HepG2 (cell line): ENCODE measurements around the gene VCAN. TPM values are rescaled to one million over a fixed set of nuclear protein-coding genes. Genes with fewer than 3 reads are reported as not detected.
A peak's percentile ranks its signal among the peaks of the same experiment; 100 is the strongest.

ENCODE experiments used
- ATF1 ChIP-seq: IDR thresholded peaks from 2 replicates; pipeline ENCODE4 v1.6.1; 2016; ENCODE audit warnings: mild to moderate bottlenecking, control low read depth
- CEBPG ChIP-seq: IDR thresholded peaks from 2 replicates; pipeline ENCODE4 v1.6.1; 2016
- KDM1A ChIP-seq: IDR thresholded peaks from 2 replicates; pipeline ENCODE4 v1.6.1; 2016; ENCODE audit warnings: missing compliant biosample characterization
- NFE2 ChIP-seq: sonication (generic); formaldehyde crosslinking; IDR thresholded peaks from 2 replicates; pipeline ENCODE4 v1.4.0; 2020; ENCODE audit warnings: missing genetic modification reagents
- PCBP1 ChIP-seq: fragments of 200-400 bp; formaldehyde crosslinking; IDR thresholded peaks from 2 replicates; pipeline ENCODE4 v1.6.1; 2017; ENCODE audit warnings: mild to moderate bottlenecking, low read depth, low read length, borderline replicate concordance
- PITX1 ChIP-seq: sonication (generic); formaldehyde crosslinking; IDR thresholded peaks from 2 replicates; pipeline ENCODE4 v1.5.1; 2020; ENCODE audit warnings: mild to moderate bottlenecking, missing genetic modification reagents
- SOX5 ChIP-seq: IDR thresholded peaks from 2 replicates; pipeline ENCODE4 v1.6.1; 2016; ENCODE audit warnings: borderline replicate concordance
- ZFX ChIP-seq: sonication (generic); formaldehyde crosslinking; IDR thresholded peaks from 2 replicates; pipeline ENCODE4 v1.4.0; 2020; ENCODE audit warnings: mild to moderate bottlenecking, low read depth, missing genetic modification reagents, moderate library complexity
- ZKSCAN1 ChIP-seq: fragments of 150-350 bp; IDR thresholded peaks from 2 replicates; pipeline ENCODE4 v1.6.1; 2014; ENCODE audit warnings: low read length
- ZNF224 ChIP-seq: sonication (generic); formaldehyde crosslinking; IDR thresholded peaks from 2 replicates; pipeline ENCODE4 v1.5.0; 2020; ENCODE audit warnings: mild to moderate bottlenecking, missing genetic modification reagents
- ZNF263 ChIP-seq: sonication (generic); formaldehyde crosslinking; IDR thresholded peaks from 2 replicates; pipeline ENCODE4 v1.4.0; 2020; ENCODE audit warnings: missing genetic modification reagents
- ZNF367 ChIP-seq: sonication (generic); formaldehyde crosslinking; IDR thresholded peaks from 2 replicates; pipeline ENCODE4 v1.4.0; 2020; ENCODE audit warnings: missing genetic modification reagents, borderline replicate concordance
- ZNF496 ChIP-seq: sonication (generic); formaldehyde crosslinking; IDR thresholded peaks from 2 replicates; pipeline ENCODE4 v1.8.1; 2023; ENCODE audit warnings: mild to moderate bottlenecking, moderate library complexity, missing genetic modification reagents; ENCODE audit not compliant: insufficient replicate concordance
- ZNF660 ChIP-seq: sonication (generic); formaldehyde crosslinking; IDR thresholded peaks from 2 replicates; pipeline ENCODE4 v1.5.1; 2020; ENCODE audit warnings: mild to moderate bottlenecking, low read depth, missing genetic modification reagents, borderline replicate concordance
- ZZZ3 ChIP-seq: sonication (generic); formaldehyde crosslinking; IDR thresholded peaks from 2 replicates; pipeline ENCODE4 v1.4.0; 2020; ENCODE audit warnings: missing genetic modification reagents, mild to moderate bottlenecking, borderline replicate concordance
- polyA plus RNA-seq, 8 experiments: library from polyadenylated mRNA; depleted of rRNA in 3 of 8; stranded (reverse) in 7 of 8; unstranded in 1 of 8; fragments of >200 nt; fragmentation: Illumina TruSeq in 4 of 8; extraction: Trizol in 4 of 8; gene quantifications; 2 replicates each; pipeline versions ENCODE4 v1.2.1 to v1.2.3, GENCODE V29; 2011 to 2016; ENCODE audit warnings: low read depth in 4 of 8, missing spikeins in 1 of 8, mixed read lengths in 1 of 8; ENCODE audit not compliant: insufficient read depth in 1 of 8
- total RNA-seq, 5 experiments: library from RNA; depleted of rRNA; stranded (reverse); fragments of >200 nt; fragmentation: Illumina TruSeq; extraction: Trizol; gene quantifications; 2 replicates each; pipeline ENCODE4 v1.2.3, GENCODE V29; 2016; ENCODE audit warnings: low read depth in 1 of 5
- TF ChIP-seq, protein P1 (sequence below): sonication (generic); formaldehyde crosslinking; IDR thresholded peaks from 2 replicates; pipeline ENCODE4 v1.5.1; 2020; ENCODE audit warnings: mild to moderate bottlenecking, missing genetic modification reagents, borderline replicate concordance
- TF ChIP-seq, protein P2 (sequence below), 2 experiments: sonication (generic) in 1 of 2; formaldehyde crosslinking in 1 of 2; IDR thresholded peaks; 2 replicates each; pipeline versions ENCODE4 v1.4.0 to v1.6.1; 2018 to 2020; ENCODE audit warnings: missing genetic modification reagents in 2 of 2, borderline replicate concordance in 1 of 2, low read depth in 1 of 2, mild to moderate bottlenecking in 1 of 2, missing biosample characterization in 1 of 2
- TF ChIP-seq, protein P3 (sequence below): sonication (generic); formaldehyde crosslinking; IDR thresholded peaks from 2 replicates; pipeline ENCODE4 v1.4.0; 2020; ENCODE audit warnings: missing genetic modification reagents, borderline replicate concordance

Gene VCAN
- total and polyA plus RNA-seq, 2 of the 13 experiments (the other 11 are each of a cell fraction or from before 2014, with no cell fraction given): 1.2 to 3.5 TPM

DNA sequence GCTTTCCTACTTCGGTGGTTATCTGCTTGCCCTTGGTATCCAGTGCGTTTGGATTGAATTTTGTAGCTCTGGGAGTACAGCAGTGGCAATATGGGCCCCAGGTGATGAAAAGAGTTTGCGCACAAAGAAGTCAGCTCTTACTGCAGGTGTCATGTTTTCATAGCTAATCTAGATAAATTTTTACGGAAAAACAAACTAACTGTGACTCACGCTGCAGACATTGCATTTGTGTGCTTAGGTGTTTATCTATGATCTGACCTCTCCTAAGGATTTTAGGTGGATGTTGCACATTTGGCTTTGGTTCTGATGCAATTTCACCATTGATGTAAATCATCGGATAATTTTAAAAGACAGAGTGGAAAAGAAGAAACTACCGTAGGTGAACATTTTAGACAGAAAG, 92.1 kb downstream of the VCAN start (continued):
- TF ChIP-seq, protein P1, sequence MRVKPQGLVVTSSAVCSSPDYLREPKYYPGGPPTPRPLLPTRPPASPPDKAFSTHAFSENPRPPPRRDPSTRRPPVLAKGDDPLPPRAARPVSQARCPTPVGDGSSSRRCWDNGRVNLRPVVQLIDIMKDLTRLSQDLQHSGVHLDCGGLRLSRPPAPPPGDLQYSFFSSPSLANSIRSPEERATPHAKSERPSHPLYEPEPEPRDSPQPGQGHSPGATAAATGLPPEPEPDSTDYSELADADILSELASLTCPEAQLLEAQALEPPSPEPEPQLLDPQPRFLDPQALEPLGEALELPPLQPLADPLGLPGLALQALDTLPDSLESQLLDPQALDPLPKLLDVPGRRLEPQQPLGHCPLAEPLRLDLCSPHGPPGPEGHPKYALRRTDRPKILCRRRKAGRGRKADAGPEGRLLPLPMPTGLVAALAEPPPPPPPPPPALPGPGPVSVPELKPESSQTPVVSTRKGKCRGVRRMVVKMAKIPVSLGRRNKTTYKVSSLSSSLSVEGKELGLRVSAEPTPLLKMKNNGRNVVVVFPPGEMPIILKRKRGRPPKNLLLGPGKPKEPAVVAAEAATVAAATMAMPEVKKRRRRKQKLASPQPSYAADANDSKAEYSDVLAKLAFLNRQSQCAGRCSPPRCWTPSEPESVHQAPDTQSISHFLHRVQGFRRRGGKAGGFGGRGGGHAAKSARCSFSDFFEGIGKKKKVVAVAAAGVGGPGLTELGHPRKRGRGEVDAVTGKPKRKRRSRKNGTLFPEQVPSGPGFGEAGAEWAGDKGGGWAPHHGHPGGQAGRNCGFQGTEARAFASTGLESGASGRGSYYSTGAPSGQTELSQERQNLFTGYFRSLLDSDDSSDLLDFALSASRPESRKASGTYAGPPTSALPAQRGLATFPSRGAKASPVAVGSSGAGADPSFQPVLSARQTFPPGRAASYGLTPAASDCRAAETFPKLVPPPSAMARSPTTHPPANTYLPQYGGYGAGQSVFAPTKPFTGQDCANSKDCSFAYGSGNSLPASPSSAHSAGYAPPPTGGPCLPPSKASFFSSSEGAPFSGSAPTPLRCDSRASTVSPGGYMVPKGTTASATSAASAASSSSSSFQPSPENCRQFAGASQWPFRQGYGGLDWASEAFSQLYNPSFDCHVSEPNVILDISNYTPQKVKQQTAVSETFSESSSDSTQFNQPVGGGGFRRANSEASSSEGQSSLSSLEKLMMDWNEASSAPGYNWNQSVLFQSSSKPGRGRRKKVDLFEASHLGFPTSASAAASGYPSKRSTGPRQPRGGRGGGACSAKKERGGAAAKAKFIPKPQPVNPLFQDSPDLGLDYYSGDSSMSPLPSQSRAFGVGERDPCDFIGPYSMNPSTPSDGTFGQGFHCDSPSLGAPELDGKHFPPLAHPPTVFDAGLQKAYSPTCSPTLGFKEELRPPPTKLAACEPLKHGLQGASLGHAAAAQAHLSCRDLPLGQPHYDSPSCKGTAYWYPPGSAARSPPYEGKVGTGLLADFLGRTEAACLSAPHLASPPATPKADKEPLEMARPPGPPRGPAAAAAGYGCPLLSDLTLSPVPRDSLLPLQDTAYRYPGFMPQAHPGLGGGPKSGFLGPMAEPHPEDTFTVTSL: peak; percentile 71; the same call in 1 of the 2 replicates
- TF ChIP-seq ZNF263 (CRISPR knock-in tag) (no peak), ZNF224 (CRISPR knock-in tag) (no peak), PCBP1 (no peak), ZZZ3 (CRISPR knock-in tag) (no peak), ZKSCAN1 (no peak), ZFX (CRISPR knock-in tag) (no peak), SOX5 (CRISPR knock-in tag) (peak; percentile 79), NFE2 (no peak), ZNF496 (CRISPR knock-in tag) (no peak), ZNF660 (CRISPR knock-in tag) (no peak), KDM1A (CRISPR knock-in tag) (peak; percentile 40; the same call in 1 of the 2 replicates), PITX1 (CRISPR knock-in tag) (no peak), ZNF367 (no peak), ATF1 (CRISPR knock-in tag) (no peak), CEBPG (CRISPR knock-in tag) (peak; percentile 88)
- TF ChIP-seq, protein P2, sequence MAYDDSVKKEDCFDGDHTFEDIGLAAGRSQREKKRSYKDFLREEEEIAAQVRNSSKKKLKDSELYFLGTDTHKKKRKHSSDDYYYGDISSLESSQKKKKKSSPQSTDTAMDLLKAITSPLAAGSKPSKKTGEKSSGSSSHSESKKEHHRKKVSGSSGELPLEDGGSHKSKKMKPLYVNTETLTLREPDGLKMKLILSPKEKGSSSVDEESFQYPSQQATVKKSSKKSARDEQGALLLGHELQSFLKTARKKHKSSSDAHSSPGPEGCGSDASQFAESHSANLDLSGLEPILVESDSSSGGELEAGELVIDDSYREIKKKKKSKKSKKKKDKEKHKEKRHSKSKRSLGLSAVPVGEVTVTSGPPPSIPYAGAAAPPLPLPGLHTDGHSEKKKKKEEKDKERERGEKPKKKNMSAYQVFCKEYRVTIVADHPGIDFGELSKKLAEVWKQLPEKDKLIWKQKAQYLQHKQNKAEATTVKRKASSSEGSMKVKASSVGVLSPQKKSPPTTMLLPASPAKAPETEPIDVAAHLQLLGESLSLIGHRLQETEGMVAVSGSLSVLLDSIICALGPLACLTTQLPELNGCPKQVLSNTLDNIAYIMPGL (CRISPR knock-in tag; IDR thresholded peaks at IDR 0.05; ENCODE audit: borderline replicate concordance in 1 of 2, low read depth in 1 of 2): no peak
- TF ChIP-seq, protein P3, sequence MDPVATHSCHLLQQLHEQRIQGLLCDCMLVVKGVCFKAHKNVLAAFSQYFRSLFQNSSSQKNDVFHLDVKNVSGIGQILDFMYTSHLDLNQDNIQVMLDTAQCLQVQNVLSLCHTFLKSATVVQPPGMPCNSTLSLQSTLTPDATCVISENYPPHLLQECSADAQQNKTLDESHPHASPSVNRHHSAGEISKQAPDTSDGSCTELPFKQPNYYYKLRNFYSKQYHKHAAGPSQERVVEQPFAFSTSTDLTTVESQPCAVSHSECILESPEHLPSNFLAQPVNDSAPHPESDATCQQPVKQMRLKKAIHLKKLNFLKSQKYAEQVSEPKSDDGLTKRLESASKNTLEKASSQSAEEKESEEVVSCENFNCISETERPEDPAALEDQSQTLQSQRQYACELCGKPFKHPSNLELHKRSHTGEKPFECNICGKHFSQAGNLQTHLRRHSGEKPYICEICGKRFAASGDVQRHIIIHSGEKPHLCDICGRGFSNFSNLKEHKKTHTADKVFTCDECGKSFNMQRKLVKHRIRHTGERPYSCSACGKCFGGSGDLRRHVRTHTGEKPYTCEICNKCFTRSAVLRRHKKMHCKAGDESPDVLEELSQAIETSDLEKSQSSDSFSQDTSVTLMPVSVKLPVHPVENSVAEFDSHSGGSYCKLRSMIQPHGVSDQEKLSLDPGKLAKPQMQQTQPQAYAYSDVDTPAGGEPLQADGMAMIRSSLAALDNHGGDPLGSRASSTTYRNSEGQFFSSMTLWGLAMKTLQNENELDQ (CRISPR knock-in tag): no peak
